Measurements from ENCODE around the gene NSFL1C. TPM values are rescaled to one million over a fixed set of nuclear protein-coding genes. Genes with fewer than 3 reads are reported as not detected.

The NSFL1C gene
- total and polyA plus RNA-seq, 2 experiments from 2014 or later = 48.9 to 92.2 TPM

DNA sequence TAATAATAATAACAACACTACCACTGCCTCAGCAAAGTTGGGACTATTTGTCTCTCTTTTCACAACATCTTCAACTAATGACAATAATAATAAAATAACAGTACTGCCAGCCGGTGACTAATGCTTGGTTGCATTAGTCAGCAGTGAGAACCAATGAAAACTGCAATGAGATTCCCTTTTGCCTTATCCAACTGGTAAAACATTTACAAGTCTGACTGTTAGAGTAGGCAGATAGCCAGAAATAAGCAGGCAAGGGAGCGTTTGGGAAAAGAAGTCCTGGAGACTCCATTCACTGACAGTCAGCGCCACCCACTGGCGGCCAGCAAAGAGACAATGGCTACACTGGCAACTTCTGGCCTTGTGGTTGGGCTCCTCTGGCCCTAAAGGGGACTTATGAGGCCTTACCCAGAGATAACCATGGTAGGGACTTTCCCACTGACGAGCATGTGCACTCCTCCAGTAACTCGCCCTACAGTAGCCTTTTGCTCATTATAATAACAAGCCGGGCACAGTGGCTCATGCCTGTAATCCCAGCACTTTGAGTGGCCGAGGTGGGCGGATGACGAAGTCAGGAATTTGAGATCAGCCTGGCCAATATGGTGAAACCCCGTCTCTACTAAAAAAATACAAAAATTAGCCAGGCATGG lies 3.4 kb upstream of the NSFL1C start:
- Histone ChIP-seq H3K79me2 (replicated peaks; ENCODE audit: insufficient read depth) (peaks cover 14% of the 10 kb centered on the region), H3F3A (replicated peaks; ENCODE audit: low read depth) (no peaks in the 10 kb centered on the region; the same call in 1 of the 2 replicates), H3K27me3 (ENCODE audit: insufficient read depth) (no peaks in the 10 kb centered on the region), H3K4me2 (no peak overlapping the region), H3K4me3 (no peak overlapping the region), H3K27ac (ENCODE audit: low read depth) (peak overlapping the region; percentile 9; the same call in 1 of the 2 replicates), H3K9me2 (ENCODE audit: insufficient read depth) (no peaks in the 10 kb centered on the region), H2AFZ (peak overlapping the region; percentile 61), H3K36me3 (ENCODE audit: insufficient read depth) (no peaks in the 10 kb centered on the region), H3K4me1 (ENCODE audit: insufficient read depth) (peaks cover 9% of the 10 kb centered on the region; the same call in 1 of the 2 replicates), H4K20me1 (replicated peaks; ENCODE audit: insufficient read depth) (peaks cover 11% of the 10 kb centered on the region)
- no peaks in the 10 kb centered on the region; the same call in 2 of the 3 replicates for H3K36me3 Mint-ChIP-seq (ENCODE audit: low read depth)
- TF ChIP-seq, protein P1, sequence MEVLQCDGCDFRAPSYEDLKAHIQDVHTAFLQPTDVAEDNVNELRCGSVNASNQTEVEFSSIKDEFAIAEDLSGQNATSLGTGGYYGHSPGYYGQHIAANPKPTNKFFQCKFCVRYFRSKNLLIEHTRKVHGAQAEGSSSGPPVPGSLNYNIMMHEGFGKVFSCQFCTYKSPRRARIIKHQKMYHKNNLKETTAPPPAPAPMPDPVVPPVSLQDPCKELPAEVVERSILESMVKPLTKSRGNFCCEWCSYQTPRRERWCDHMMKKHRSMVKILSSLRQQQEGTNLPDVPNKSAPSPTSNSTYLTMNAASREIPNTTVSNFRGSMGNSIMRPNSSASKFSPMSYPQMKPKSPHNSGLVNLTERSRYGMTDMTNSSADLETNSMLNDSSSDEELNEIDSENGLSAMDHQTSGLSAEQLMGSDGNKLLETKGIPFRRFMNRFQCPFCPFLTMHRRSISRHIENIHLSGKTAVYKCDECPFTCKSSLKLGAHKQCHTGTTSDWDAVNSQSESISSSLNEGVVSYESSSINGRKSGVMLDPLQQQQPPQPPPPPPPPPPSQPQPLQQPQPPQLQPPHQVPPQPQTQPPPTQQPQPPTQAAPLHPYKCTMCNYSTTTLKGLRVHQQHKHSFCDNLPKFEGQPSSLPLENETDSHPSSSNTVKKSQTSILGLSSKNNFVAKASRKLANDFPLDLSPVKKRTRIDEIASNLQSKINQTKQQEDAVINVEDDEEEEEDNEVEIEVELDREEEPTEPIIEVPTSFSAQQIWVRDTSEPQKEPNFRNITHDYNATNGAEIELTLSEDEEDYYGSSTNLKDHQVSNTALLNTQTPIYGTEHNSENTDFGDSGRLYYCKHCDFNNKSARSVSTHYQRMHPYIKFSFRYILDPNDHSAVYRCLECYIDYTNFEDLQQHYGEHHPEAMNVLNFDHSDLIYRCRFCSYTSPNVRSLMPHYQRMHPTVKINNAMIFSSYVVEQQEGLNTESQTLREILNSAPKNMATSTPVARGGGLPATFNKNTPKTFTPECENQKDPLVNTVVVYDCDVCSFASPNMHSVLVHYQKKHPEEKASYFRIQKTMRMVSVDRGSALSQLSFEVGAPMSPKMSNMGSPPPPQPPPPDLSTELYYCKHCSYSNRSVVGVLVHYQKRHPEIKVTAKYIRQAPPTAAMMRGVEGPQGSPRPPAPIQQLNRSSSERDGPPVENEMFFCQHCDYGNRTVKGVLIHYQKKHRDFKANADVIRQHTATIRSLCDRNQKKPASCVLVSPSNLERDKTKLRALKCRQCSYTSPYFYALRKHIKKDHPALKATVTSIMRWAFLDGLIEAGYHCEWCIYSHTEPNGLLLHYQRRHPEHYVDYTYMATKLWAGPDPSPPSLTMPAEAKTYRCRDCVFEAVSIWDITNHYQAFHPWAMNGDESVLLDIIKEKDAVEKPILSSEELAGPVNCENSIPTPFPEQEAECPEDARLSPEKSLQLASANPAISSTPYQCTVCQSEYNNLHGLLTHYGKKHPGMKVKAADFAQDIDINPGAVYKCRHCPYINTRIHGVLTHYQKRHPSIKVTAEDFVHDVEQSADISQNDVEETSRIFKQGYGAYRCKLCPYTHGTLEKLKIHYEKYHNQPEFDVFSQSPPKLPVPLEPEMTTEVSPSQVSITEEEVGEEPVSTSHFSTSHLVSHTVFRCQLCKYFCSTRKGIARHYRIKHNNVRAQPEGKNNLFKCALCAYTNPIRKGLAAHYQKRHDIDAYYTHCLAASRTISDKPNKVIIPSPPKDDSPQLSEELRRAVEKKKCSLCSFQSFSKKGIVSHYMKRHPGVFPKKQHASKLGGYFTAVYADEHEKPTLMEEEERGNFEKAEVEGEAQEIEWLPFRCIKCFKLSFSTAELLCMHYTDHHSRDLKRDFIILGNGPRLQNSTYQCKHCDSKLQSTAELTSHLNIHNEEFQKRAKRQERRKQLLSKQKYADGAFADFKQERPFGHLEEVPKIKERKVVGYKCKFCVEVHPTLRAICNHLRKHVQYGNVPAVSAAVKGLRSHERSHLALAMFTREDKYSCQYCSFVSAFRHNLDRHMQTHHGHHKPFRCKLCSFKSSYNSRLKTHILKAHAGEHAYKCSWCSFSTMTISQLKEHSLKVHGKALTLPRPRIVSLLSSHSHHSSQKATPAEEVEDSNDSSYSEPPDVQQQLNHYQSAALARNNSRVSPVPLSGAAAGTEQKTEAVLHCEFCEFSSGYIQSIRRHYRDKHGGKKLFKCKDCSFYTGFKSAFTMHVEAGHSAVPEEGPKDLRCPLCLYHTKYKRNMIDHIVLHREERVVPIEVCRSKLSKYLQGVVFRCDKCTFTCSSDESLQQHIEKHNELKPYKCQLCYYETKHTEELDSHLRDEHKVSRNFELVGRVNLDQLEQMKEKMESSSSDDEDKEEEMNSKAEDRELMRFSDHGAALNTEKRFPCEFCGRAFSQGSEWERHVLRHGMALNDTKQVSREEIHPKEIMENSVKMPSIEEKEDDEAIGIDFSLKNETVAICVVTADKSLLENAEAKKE (CRISPR knock-in tag; IDR thresholded peaks at IDR 0.05) = no peak
- TF ChIP-seq STAT1 (IDR thresholded peaks at IDR 0.05; ENCODE audit: unreplicated experiment) = no peak
- TF ChIP-seq CTCF (conservative IDR thresholded peaks at IDR 0.05; ENCODE audit: low read depth in 2 of 2) = peak; percentile 88 to 90
- ATAC-seq (peak; percentile 59), DNase-seq (ENCODE audit: low spot score) (peak; percentile 89)
- H3K4me3 Mint-ChIP-seq = no peak overlapping the region
- H3K27ac Mint-ChIP-seq = no peak overlapping the region
- peaks cover 25% of the 10 kb centered on the region for H3K4me1 Mint-ChIP-seq
- no peaks in the 10 kb centered on the region; the same call in 2 of the 3 replicates for H3K9me3 Mint-ChIP-seq
- peaks cover 10% of the 10 kb centered on the region for H3K27me3 Mint-ChIP-seq (ENCODE audit: insufficient read depth, low read depth, poor library complexity)
